IPS DF 4.7 (cell line): Measurements from ENCODE around the gene LMAN2.
"Not testable (repeated sequence)": the region's sequence is repeated elsewhere in the genome, so short reads cannot be mapped to it uniquely, and the experiment has no call there.

ENCODE experiments used
- DNase-seq: peaks from one replicate; pipeline ENCODE4 v3.0.0-alpha.2; 2013; ENCODE audit warnings: low spot score; ENCODE audit errors: extremely low read depth

LMAN2 gene

DNA sequence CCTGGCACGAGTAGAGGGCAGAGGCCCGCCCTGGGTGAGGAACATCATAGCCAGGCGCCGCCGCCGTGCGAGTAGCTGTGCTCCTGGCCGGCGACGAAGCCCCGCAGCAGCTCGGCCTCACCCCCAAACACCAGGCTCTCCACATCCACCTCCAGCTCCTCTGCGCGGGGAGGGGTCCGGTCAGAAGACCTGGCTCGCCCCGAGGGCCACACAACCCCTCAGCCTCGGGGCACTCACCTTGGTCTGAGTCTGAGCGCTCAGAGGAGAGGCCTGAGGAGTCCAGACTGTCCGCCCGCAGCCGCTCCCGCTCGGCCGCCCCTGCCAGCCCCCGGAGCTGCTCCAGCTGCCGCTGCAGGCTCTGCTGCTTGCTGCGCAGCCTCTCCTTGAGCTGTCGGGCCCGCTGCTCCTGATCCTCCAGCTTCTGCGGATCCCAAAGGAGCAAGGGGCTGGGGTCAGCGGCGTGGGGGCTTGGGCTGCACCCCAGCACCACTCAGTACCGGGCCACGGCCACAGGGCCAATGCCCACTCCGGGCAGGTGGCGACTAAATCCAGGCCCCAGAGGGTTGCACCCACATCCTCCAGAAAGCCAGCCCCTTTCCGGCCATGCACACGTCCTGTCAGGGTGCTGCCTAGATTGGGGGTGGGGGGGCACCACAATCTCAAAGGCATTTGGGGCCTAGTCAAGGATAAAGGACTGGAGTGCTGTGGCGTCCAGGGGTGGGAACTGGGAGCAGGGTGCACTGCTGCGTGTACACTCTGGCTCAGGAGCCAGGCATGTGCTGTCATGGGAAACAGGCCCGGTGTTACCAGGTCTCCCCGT lies 43.7 kb downstream of the LMAN2 start:
- DNase-seq = no peak

DNA sequence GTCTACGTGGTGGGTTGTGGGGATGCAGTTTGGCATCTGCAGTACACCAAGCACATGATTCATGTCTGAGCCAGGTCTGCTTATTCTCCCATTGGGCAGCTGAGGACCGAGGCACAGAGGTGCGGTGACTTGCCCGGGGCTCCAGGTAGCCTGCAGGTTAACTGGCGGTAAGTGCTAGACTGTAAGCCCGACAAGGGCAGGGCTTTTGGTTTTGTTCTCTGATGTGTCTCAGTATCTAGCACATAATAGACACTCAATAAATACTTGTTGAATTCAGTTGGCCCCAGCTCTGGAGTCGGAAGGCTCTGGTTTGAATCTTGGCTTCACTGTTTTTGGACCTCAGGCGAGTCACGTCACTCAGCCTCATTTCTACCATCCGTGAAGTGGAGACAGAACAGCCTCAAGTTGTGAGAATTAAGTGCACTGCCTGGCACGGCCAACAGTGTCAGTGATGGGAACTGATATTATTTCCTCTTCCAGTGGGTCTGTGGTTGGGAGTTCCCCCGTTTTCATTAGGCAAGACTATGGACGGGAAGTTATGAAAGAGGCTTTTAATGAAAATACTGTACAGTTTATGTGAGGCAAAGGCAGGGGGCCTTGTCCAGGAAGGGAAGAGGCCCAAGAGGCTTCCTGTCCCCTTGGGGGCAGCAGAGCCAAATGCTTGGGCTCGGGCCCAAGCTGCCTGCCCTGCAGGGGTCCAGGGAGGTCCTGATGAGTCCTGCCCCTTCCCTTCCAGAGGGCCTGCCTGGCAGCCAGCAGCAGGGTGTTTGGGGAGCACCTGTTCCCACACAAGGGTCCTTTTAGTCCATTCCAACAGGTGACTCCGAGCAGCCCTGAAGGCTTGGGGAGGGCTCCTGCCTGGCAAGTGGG lies 44.6 kb downstream of the LMAN2 start:
- DNase-seq = no peak

DNA sequence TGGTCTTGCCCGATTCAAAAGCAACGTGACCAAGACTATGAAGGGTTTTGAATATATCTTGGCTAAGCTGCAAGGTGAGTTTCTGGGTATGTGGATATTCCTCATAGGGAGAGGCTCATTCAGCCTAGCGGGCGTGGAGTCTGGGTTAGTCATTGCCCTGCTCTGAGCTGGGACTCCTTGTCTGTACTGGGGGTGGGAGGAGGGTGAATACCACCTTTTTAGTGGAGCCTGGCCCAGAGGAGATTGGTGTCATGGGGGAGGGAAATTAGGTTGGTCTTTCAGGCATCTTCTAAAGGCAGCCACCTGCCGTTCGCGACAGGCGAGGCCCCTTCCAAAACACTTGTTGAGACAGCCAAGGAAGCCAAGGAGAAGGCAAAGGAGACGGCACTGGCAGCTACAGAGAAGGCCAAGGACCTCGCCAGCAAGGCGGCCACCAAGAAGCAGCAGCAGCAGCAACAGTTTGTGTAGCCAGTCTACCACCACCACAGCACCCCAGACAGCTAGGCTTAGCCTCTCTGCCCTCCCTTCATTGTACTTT lies 45.3 kb downstream of the LMAN2 start:
- not testable (repeated sequence) for DNase-seq

DNA sequence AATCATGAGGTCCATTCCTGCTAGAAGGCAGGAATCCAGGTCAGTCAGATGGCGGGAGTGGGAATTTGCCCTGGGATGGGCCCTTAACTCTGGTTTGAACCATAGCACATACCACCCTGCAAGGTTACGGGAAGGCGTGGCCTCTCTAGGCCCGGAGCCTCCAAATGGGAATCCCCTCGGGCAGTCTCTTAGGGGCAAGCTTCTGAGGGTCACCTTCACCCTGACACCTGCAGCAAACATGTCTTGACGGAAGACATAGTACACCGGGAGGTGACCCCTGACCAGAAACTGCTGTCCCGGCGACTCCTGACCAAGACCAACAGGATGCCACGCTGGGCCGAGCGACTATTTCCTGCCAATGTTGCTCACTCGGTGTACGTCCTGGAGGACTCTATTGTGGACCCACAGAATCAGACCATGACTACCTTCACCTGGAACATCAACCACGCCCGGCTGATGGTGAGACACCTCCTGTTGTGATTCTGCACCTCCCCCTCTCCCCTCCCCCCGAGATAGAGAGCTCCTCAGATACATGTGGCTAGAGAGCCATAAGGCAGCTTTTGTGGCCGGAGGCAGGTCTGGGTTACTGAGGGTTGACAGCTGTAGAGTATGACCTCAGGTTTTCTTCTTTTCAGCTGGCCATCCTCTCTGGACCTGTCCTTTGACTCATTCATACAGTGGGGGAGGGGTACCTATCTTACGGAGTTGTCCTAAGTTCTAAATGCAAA lies 46.9 kb downstream of the LMAN2 start:
- DNase-seq = no peak

DNA sequence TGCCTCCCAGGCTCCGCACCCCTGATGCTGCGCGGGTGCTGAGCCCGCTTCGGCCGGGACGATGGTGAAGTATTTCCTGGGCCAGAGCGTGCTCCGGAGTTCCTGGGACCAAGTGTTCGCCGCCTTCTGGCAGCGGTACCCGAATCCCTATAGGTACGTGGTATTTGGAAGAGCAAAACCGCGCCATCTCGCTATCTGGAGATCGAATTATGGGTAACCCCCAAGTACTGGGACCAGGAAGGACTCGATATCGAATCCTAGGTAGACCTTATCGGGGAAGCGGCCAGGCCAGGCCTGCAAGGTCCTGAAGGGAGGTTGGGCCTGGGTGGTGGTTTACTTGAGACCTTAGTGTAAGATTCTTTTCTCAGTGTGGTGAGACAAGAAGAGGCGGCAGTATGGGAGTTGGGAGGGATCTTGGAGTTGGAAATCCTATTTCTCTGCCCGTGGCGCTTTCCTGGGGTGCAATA lies 47.5 kb downstream of the LMAN2 start:
- no peak for DNase-seq

DNA sequence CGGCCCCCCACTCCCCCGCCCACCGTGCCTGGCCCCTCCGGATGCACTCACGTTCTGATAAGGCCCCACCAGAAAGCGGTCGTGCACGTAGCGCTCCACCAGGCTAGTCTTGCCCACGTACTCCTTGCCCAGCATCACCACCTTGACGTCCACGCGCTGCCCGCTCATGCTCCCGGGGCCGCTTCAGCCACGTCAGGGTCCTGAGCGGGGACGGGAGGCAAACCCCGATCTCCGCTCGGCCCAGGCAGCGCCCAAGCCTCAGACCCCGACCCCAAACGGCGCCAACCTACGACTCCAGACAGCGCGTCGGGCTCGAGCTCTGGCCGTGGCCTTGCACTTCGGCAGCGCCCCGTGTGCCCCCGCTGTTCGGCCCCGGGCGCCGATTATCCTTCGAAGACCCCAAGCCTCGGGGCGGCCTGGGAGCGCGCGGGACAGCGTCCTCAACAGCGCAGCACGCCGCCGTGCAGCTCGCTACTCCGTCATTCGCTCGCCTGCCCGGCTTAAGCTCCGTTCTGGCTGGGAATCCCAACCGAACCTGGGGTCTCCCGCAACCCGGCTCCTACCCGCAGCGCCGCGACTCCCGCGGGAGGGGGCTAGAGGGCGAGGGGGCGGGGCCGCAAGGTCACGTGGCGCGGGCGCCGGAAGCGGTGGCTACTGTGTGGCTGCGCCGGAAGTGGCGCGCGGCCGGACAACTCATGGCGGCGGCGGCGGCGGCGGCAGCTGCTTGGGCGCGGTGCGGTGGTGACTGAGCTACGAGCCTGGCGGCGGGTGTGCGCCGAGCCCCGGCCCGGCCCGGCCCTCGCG lies 48.1 kb downstream of the LMAN2 start, which contains the start of the genes PRELID1 and RAB24:
TSS of gene PRELID1 (plus strand) at position 679 of the 804 bp plus-strand sequence. CDS start 187 bp downstream, outside the sequence.
TSS of gene RAB24 (minus strand) at position 599 of the 804 bp plus-strand sequence. CDS start at position 168, 431 bp downstream.
- DNase-seq = no peak

DNA sequence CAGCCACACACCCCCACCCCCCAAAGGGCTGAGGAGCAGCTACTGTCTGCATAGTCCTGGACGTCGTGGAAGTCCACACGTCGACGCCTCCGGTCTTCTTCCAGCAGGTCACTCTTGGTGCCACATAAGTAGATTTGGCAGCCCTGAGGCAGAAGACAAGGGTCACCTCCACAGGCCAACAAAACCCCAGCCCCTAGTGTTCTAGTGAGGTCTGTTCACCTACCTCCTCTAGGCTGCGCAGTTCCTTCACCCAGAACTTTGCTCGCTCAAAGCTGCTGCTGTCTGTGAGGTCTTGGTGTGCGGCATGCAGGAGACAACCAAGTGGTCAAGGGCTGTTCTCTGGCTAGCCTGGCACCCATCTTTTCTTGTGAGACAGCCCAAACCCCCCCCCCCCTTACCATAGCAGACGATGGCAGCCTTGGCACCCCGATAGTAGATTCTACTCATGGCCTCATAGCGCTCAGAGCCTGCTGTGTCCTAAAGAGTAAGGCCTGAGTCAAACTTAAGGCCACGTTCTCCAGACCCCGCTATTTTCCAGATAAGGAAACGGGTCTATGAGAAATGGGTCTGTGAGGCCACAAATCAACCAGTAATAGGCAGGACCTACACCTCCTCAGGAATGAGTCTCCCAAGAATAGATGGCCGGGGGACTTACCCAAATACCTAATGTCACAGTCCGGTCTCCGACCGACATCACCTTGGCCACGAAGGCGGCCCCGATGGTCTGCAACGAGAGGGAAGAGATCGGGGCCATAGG lies 48.9 kb downstream of the LMAN2 start:
- DNase-seq = no peak

DNA sequence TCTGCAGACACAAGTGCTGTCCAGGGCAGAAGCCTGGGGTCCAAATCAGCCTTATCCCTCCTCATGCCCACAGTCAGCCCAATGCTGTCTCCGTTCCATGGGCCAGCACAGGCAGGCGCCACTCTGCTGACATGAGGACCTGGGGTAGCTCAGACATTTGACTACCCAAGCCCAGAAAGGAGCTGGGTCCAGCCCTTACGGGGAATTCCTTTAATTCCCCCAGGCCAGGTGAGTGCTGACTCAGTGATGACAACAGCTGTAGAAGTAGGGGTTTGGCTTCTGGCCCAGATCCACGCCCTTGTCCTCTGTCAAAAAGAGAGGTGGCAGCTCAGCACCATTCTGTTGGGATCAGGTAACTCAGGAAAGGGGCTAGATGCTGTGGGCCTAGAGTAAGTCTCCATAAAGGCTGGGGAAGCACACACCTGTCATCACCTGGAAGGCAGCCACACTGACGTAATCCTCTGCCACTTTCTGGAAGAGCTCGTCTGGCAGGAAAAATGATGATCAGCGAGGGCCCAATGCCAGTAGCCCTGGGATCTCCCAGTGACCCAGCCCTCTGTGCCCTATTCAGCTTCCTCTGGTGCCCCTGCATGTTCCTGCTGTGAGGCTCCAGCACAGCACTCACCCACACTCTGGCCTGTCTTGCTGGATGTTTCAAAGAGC lies 49.8 kb downstream of the LMAN2 start:
- DNase-seq = no peak

DNA sequence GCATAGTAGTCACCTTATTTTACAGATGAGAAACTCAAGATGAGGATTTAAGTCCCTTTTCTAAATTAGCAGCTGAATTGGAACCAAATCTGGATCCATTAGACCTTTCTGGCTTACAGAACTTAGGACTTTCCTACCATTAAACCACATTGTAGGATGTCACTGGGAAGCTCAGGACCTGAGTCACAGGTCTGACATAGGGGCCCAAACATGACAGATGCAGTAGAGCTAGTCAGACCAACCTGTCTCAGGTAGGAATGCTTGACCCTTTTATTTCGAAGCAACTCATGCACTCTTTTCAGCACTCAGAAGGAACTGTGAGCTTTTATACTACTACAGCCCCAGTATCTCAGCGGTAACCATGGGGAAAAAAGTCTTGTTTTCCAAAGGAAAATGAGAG lies 50.5 kb downstream of the LMAN2 start:
- DNase-seq = no peak

DNA sequence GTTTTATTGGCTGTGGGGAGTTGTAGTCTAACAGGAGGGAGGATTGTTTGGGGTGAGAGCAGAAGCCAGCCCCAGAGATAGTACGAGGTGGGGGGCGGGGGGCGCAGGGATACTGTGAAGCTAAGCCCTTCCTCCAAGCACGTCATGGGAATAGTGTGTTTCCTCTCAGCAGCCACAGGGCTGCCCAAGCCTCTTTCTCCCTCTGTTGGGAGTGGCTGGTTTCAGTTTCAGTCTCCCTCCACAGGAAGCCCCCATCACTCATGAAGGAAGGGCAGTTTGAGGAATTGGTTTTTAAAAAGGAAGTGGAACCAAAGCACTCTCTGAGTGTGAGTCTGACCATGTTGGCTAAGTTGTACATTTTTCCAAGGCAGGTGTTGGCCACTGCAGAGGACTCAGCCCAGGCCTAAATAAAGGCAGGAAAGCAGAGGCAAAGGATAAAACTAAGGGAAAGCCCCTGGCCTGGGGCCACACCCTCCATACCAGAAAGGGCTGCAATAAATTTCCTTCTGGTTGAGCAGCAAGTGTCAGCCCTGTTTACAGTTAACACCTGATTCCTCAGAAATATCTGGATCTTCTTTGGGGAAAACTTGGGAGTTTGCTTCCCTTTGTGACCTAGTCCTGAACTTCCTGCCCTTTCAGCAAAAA lies 51.1 kb downstream of the LMAN2 start:
- no peak for DNase-seq

DNA sequence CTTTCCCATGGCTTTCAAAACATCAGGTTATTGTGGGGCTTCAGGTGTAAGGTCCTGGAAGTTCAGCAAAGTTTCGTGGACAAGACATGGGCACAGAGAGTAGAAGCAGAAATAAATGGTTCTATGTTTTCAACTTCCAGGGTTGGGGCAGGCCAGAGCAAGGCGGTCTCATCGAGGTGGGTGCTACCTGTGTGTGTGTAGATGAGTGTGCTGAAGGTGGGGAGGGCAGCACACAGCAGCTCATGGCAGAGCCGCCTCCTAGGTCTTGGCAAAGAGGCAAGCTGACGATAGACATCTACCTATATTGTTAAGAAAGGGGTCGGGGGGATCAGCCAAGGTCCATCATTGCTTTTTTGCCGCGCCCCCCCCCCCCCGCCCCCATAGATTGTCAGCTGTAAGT lies 51.8 kb downstream of the LMAN2 start:
- no peak for DNase-seq

DNA sequence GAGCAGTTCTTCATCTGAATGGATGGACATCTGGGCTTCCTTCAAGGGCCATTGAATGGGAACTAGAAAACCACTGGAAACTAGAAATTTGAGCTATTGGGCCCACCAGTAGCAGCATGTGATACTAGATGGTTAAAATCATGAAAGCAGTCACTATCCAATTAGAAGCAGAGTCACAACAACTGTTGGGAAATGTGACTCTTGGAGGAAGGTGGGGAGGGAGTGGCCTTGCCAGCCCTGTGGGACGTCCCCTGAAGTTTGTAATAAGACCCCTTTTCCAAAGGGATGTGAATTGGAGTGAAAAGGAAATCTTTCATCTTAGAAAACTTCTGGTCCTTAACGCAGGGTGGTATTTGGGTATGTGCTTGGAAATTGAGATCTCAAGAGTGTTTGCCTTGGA lies 53.5 kb downstream of the LMAN2 start:
- DNase-seq = no peak

DNA sequence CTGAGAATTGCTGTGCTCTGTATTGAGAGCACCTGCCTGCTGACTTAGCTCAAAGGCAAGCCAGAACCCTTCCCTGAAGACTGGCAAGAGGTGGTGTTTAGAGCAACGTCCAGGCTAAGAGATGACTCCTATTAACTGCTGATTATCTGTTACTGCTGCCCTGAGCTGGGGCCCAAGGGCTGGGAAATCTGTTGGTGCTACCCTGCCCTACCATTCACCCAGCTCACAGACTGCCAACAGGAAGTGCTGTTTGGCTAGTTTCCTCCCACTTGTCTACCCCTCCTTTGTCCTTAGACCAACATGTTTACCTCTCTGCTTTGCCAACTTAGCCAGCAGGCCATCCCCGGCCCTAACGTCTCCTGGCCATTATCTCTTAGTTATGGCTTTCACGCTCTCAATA lies 54.9 kb downstream of the LMAN2 start:
- no peak for DNase-seq

DNA sequence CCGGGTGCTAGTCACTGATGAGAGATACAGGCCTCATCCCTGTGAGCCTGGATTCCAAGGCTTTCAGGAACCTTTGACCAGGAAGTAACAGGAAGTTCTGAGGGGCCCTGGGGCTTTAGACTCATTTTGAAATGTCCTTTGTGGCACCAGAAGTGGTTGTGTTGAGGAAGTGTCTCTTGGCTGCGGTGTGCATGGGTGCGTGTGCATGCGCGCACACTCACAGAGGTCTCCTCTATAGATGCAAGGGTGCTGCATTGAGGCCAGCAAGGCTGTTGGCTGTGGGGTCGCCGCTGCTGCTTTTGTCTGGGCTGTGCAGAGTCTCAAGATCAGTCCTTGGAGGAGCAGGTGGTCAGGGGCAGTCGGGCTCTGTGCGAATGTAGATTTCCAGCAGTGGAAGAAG lies 55.5 kb downstream of the LMAN2 start:
- DNase-seq = no peak

DNA sequence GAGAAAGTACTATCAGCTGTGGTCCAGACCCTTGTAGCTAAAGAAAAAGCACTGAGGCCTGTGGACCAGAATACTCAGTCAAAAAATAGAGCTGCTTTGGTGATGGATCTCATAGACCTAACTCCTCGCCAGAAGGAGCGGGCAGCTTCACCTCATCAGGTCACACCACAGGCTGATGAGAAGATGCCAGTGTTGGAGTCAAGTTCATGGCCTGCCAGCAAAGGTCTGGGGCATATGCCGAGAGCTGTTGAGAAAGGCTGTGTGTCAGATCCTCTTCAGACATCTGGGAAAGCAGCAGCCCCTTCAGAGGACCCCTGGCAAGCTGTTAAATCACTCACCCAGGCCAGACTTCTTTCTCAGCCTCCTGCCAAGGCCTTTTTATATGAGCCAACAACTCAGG lies 56.8 kb downstream of the LMAN2 start:
- no peak for DNase-seq

DNA sequence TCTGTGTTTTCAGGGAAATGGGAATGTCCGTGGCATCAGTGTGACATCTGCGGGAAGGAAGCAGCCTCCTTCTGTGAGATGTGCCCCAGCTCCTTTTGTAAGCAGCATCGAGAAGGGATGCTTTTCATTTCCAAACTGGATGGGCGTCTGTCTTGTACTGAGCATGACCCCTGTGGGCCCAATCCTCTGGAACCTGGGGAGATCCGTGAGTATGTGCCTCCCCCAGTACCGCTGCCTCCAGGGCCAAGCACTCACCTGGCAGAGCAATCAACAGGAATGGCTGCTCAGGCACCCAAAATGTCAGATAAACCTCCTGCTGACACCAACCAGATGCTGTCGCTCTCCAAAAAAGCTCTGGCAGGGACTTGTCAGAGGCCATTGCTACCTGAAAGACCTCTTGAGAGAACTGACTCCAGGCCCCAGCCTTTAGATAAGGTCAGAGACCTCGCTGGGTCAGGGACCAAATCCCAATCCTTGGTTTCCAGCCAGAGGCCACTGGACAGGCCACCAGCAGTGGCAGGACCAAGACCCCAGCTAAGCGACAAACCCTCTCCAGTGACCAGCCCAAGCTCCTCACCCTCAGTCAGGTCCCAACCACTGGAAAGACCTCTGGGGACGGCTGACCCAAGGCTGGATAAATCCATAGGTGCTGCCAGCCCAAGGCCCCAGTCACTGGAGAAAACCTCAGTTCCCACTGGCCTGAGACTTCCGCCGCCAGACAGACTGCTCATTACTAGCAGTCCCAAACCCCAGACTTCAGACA lies 57.5 kb downstream of the LMAN2 start:
- no peak for DNase-seq

DNA sequence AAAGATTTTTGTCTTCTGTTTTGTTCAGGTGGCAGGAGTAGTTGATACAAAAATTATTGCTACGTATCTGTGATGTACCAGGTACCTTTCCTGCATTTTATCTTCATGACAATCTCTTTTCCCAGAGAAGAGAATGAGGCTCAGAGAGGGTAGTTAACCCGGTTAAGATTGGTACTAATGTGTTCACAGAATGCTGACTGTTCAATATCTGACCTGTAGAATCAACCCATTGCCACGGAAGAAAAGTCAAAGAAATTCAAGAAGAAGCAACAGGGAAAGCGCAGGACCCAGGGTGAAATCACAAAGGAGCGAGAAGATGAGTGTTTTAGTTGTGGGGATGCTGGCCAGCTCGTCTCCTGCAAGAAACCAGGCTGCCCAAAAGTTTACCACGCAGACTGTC lies 59.7 kb downstream of the LMAN2 start:
- no peak for DNase-seq
